A673 (cell line): Measurements from ENCODE around the gene ITGA11.

Experiments
- EZH2 ChIP-seq: fragments of 200-600 bp; sonication (generic); IDR thresholded peaks from 2 replicates; pipeline ENCODE4 v1.6.1; 2017; ENCODE audit warnings: borderline replicate concordance, low read depth, mild to moderate bottlenecking, mixed read lengths, antibody characterized with exemption, low read length; ENCODE audit not compliant: poor library complexity, severe bottlenecking
- TF ChIP-seq, protein P1 (sequence below): fragments of 300-800, 200-600 bp; sonication (generic); conservative IDR thresholded peaks from 2 replicates; pipeline ENCODE4 v1.5.1; 2017; ENCODE audit warnings: low read depth, mild to moderate bottlenecking, antibody characterized with exemption, low read length, moderate library complexity, mixed read lengths

DNA sequence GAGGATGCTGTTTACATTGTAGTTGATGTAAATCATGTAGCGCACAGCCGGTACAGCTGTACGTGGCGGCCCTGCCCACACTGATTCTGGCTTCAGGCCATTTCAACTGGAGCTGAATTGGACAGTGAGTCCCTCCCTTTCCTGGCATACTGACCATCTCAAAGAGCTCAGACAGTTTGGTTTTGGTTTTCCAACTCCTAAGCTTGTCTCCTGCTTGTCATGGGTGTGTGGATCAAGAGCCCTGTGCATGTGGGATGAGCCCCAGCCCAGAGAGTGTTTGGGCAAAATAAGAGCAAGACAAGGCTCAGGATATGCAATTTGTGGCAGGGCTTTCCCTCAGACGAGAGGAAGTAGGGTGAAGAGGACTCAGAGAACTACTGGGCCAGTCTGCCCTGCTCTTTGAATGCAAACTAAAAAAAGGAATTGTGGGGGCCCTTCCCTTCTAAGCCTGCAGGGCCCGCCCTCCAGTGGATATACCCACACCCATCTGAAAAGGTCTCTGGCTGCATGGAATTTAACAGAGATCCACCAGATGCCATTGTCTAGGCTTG, 13.3 kb downstream of the ITGA11 start:
- TF ChIP-seq, protein P1, sequence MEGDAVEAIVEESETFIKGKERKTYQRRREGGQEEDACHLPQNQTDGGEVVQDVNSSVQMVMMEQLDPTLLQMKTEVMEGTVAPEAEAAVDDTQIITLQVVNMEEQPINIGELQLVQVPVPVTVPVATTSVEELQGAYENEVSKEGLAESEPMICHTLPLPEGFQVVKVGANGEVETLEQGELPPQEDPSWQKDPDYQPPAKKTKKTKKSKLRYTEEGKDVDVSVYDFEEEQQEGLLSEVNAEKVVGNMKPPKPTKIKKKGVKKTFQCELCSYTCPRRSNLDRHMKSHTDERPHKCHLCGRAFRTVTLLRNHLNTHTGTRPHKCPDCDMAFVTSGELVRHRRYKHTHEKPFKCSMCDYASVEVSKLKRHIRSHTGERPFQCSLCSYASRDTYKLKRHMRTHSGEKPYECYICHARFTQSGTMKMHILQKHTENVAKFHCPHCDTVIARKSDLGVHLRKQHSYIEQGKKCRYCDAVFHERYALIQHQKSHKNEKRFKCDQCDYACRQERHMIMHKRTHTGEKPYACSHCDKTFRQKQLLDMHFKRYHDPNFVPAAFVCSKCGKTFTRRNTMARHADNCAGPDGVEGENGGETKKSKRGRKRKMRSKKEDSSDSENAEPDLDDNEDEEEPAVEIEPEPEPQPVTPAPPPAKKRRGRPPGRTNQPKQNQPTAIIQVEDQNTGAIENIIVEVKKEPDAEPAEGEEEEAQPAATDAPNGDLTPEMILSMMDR: no peak
- no peak for TF ChIP-seq EZH2
